Measurements from ENCODE around the gene CFAP221. TPM values are rescaled to one million over a fixed set of nuclear protein-coding genes. Genes with fewer than 3 reads are reported as not detected.

The CFAP221 gene
- total RNA-seq, 8 experiments from 2014 or later: 0.52 to 18.7 (median 6.0) TPM; not detected in 1

- Histone ChIP-seq H3K4me3 (no peak overlapping the region), H3K4me1 (replicated peaks in 1 of 2) (no peaks in the 10 kb centered on the region), H3K27ac (no peak overlapping the region)
- ATAC-seq (replicated peaks in 6 of 8): no peak
- in situ Hi-C loops (cut with MboI; ENCODE audit: low pct_unique_long_range_greater_than_20kb in 2 of 9, low sequenced_read_pairs in 9 of 9, unreplicated experiment in 9 of 9): loop anchor here in 1 of 9 experiments (25.0 kb wide), 1 partner anchor 116 kb away; no protein-coding TSS in a partner anchor
- WGBS, 10 experiments: 19 to 100% (median 83%) methylated on average over 2 to 9 of the region's 11 CpGs; no CpG with 5 or more reads in 3 of the 10 experiments
These were observed 22.7 kb upstream of the CFAP221 start for GRCh38 chr2:119521433-119522050.

GRCh38 chr2:119522671-119523070 is 21.6 kb upstream of the CFAP221 start:
- H3K4me3 ChIP-seq: no peak overlapping the region
- no peak for ATAC-seq (replicated peaks in 6 of 8)
- WGBS, 10 experiments: 0 to 82% (median 56%) methylated on average over 1 to 3 of the region's 6 CpGs; no CpG with 5 or more reads in 2 of the 10 experiments
- no peak overlapping the region for H3K27ac ChIP-seq
- in situ Hi-C loops (cut with MboI; ENCODE audit: low pct_unique_long_range_greater_than_20kb in 2 of 9, low sequenced_read_pairs in 9 of 9, unreplicated experiment in 9 of 9): loop anchor here in 1 of 9 experiments (25.0 kb wide), 1 partner anchor 115 kb away; no protein-coding TSS in a partner anchor
- H3K4me1 ChIP-seq (replicated peaks in 1 of 2): peaks cover 0 to under 1% of the 10 kb centered on the region in 2 donors

- H3K27ac ChIP-seq: no peak overlapping the region
- in situ Hi-C loops (cut with MboI; ENCODE audit: low pct_unique_long_range_greater_than_20kb in 2 of 9, low sequenced_read_pairs in 9 of 9, unreplicated experiment in 9 of 9): loop anchor here in 1 of 9 experiments (25.0 kb wide), 1 partner anchor 114 kb away; no protein-coding TSS in a partner anchor
- 0 to 34% (median 5%) methylated on average over 1 to 11 of the region's 21 CpGs for WGBS, 10 experiments
- peak in 5 of 8 experiments; percentile 9 to 37 (median 18) for ATAC-seq (replicated peaks in 6 of 8)
- peaks cover 0 to 5% of the 10 kb centered on the region in 2 donors for H3K4me1 ChIP-seq (replicated peaks in 1 of 2)
- H3K4me3 ChIP-seq: peak overlapping the region; percentile 26 to 30 (median 26)
These were observed 20.8 kb upstream of the CFAP221 start for GRCh38 chr2:119523383-119523951.

GRCh38 chr2:119523952-119524694 is 20.1 kb upstream of the CFAP221 start, which contains the start of gene SCTR:
SCTR (minus strand) TSS chr2:119524483; CDS start chr2:119524226, 257 bp downstream.
- H3K4me3 ChIP-seq: peak within 1 kb of the TSS; percentile 26 to 30 (median 26)
- H3K27ac ChIP-seq: no peak within 1 kb of the TSS
- in situ Hi-C loops (cut with MboI; ENCODE audit: low pct_unique_long_range_greater_than_20kb in 2 of 9, low sequenced_read_pairs in 9 of 9, unreplicated experiment in 9 of 9): loop anchor here in 1 of 9 experiments (25.0 kb wide), 1 partner anchor 113 kb away; no protein-coding TSS in a partner anchor
- WGBS, 10 experiments: 0 to 60% (median 4%) methylated on average over 2 to 28 of the region's 74 CpGs; no CpG with 5 or more reads in 4 of the 10 experiments
- peak in 6 of 8 experiments; percentile 70 to 82 (median 74) for ATAC-seq (replicated peaks in 6 of 8)
- H3K4me1 ChIP-seq (replicated peaks in 1 of 2): peaks cover 0 to 5% of the 10 kb centered on the region in 2 donors

GRCh38 chr2:119525614-119526013 is 18.6 kb upstream of the CFAP221 start:
- Histone ChIP-seq H3K4me1 (replicated peaks in 1 of 2) (peaks cover 0 to 5% of the 10 kb centered on the region in 2 donors), H3K27ac (no peak overlapping the region), H3K4me3 (no peak overlapping the region)
- WGBS, 10 experiments: 33 to 100% (median 64%) methylated on average over 1 to 3 of the region's 4 CpGs; no CpG with 5 or more reads in 3 of the 10 experiments
- in situ Hi-C loops (cut with MboI; ENCODE audit: low pct_unique_long_range_greater_than_20kb in 2 of 9, low sequenced_read_pairs in 9 of 9, unreplicated experiment in 9 of 9): no loop called here
- no peak for ATAC-seq (replicated peaks in 6 of 8)

GRCh38 chr2:119527999-119528398 is 16.2 kb upstream of the CFAP221 start:
- Histone ChIP-seq H3K27ac (no peak overlapping the region), H3K4me3 (no peak overlapping the region), H3K4me1 (replicated peaks in 1 of 2) (peaks cover 0 to 5% of the 10 kb centered on the region in 2 donors)
- ATAC-seq (replicated peaks in 6 of 8): no peak
- in situ Hi-C loops (cut with MboI; ENCODE audit: low pct_unique_long_range_greater_than_20kb in 2 of 9, low sequenced_read_pairs in 9 of 9, unreplicated experiment in 9 of 9): no loop called here
- WGBS, 10 experiments: 0 to 77% (median 50%) methylated on average over 1 to 2 of the region's 2 CpGs; no CpG with 5 or more reads in 3 of the 10 experiments

- WGBS, 10 experiments: 0 to 69% (median 21%) methylated on average over 1 to 3 of the region's 3 CpGs; no CpG with 5 or more reads in 4 of the 10 experiments
- no peak for ATAC-seq (replicated peaks in 6 of 8)
- Histone ChIP-seq H3K4me1 (replicated peaks in 1 of 2) (peaks cover 0 to 5% of the 10 kb centered on the region in 2 donors), H3K27ac (no peak overlapping the region), H3K4me3 (no peak overlapping the region)
- in situ Hi-C loops (cut with MboI; ENCODE audit: low pct_unique_long_range_greater_than_20kb in 2 of 9, low sequenced_read_pairs in 9 of 9, unreplicated experiment in 9 of 9): no loop called here
These were observed 13.0 kb upstream of the CFAP221 start for GRCh38 chr2:119531292-119531691.

- WGBS, 10 experiments: 0 to 100% (median 54%) methylated on average over 1 of the region's 1 CpG
- H3K4me3 ChIP-seq: no peak overlapping the region
- in situ Hi-C loops (cut with MboI; ENCODE audit: low pct_unique_long_range_greater_than_20kb in 2 of 9, low sequenced_read_pairs in 9 of 9, unreplicated experiment in 9 of 9): no loop called here
- H3K4me1 ChIP-seq (replicated peaks in 1 of 2): peaks cover 6 to 8% of the 10 kb centered on the region in 2 donors
- no peak overlapping the region for H3K27ac ChIP-seq
- no peak for ATAC-seq (replicated peaks in 6 of 8)
These were observed 10.7 kb upstream of the CFAP221 start for GRCh38 chr2:119533560-119533959.

GRCh38 chr2:119536211-119536610 is 8.0 kb upstream of the CFAP221 start:
- Histone ChIP-seq H3K27ac (no peak overlapping the region), H3K4me3 (no peak overlapping the region), H3K4me1 (replicated peaks in 1 of 2) (peaks cover 6 to 8% of the 10 kb centered on the region in 2 donors)
- 0 to 25% (median 20%) methylated on average over 1 to 5 of the region's 6 CpGs; no CpG with 5 or more reads in 3 of the 10 experiments for WGBS, 10 experiments
- in situ Hi-C loops (cut with MboI; ENCODE audit: low pct_unique_long_range_greater_than_20kb in 2 of 9, low sequenced_read_pairs in 9 of 9, unreplicated experiment in 9 of 9): no loop called here
- peak in 5 of 8 experiments; percentile 83 to 94 (median 88) for ATAC-seq (replicated peaks in 6 of 8)

- 17 to 67% (median 33%) methylated on average over 1 of the region's 1 CpG; no CpG with 5 or more reads in 5 of the 10 experiments for whole genome bisulfite sequencing, 10 experiments
- H3K27ac ChIP-seq: no peak overlapping the region
- in situ Hi-C loops (cut with MboI; ENCODE audit: low pct_unique_long_range_greater_than_20kb in 2 of 9, low sequenced_read_pairs in 9 of 9, unreplicated experiment in 9 of 9): no loop called here
- ATAC-seq (replicated peaks in 6 of 8): peak in 5 of 8 experiments; percentile 55 to 75 (median 57)
- H3K4me1 ChIP-seq (replicated peaks in 1 of 2): peaks cover 6 to 8% of the 10 kb centered on the region in 2 donors
- H3K4me3 ChIP-seq: no peak overlapping the region
These were observed 7.5 kb upstream of the CFAP221 start for GRCh38 chr2:119536707-119537106.

GRCh38 chr2:119537792-119538191 is 6.5 kb upstream of the CFAP221 start:
- Histone ChIP-seq H3K27ac (no peak overlapping the region), H3K4me1 (replicated peaks in 1 of 2) (peaks cover 6 to 8% of the 10 kb centered on the region in 2 donors), H3K4me3 (no peak overlapping the region)
- in situ Hi-C loops (cut with MboI; ENCODE audit: low pct_unique_long_range_greater_than_20kb in 2 of 9, low sequenced_read_pairs in 9 of 9, unreplicated experiment in 9 of 9): no loop called here
- ATAC-seq (replicated peaks in 6 of 8): no peak

- 45 to 100% (median 89%) methylated on average over 1 to 2 of the region's 2 CpGs; no CpG with 5 or more reads in 3 of the 10 experiments for WGBS, 10 experiments
These were observed 2.8 kb upstream of the CFAP221 start for GRCh38 chr2:119541476-119541875.

More at GRCh38 chr2:119541476-119541875, 2.8 kb upstream of the CFAP221 start:
- H3K4me1 ChIP-seq (replicated peaks in 1 of 2): peaks cover 21 to 23% of the 10 kb centered on the region in 2 donors
- in situ Hi-C loops (cut with MboI; ENCODE audit: low pct_unique_long_range_greater_than_20kb in 2 of 9, low sequenced_read_pairs in 9 of 9, unreplicated experiment in 9 of 9): no loop called here
- H3K4me3 ChIP-seq: no peak overlapping the region
- no peak for ATAC-seq (replicated peaks in 6 of 8)
- no peak overlapping the region for H3K27ac ChIP-seq
